ENCODE results near the gene NUDT16L1.

NUDT16L1 gene

GRCh38 chr16:4693296-4693955, at the start of gene NUDT16L1:
TSS of gene NUDT16L1 (plus strand) at chr16:4693562. CDS start at chr16:4693727, 165 bp downstream.
- peak; percentile 98 for DNase-seq

- DNase-seq, result no peak
These were observed 46.4 kb upstream of the NUDT16L1 start for GRCh38 chr16:4646773-4647643.

GRCh38 chr16:4647644-4647980, 45.8 kb upstream of the NUDT16L1 start:
- DNase-seq, result no peak

- no peak for DNase-seq
These were observed 44.4 kb upstream of the NUDT16L1 start for GRCh38 chr16:4648917-4649316.

GRCh38 chr16:4649744-4650442, 43.5 kb upstream of the NUDT16L1 start:
- DNase-seq, result no peak

- DNase-seq, result peak; percentile 89
These were observed 42.8 kb upstream of the NUDT16L1 start for GRCh38 chr16:4650443-4651074.

GRCh38 chr16:4651827-4652226, 41.5 kb upstream of the NUDT16L1 start:
- DNase-seq, result no peak

GRCh38 chr16:4652561-4652960, 40.8 kb upstream of the NUDT16L1 start:
- DNase-seq, result no peak

GRCh38 chr16:4654011-4654963, 39.1 kb upstream of the NUDT16L1 start:
- DNase-seq, result no peak

- DNase-seq, result no peak
These were observed 38.3 kb upstream of the NUDT16L1 start for GRCh38 chr16:4654964-4655590.

GRCh38 chr16:4655801-4656200, 37.6 kb upstream of the NUDT16L1 start:
- DNase-seq, result no peak

GRCh38 chr16:4656221-4656620, 37.1 kb upstream of the NUDT16L1 start:
- DNase-seq, result no peak

GRCh38 chr16:4656695-4657686, 36.4 kb upstream of the NUDT16L1 start:
- DNase-seq, result no peak

GRCh38 chr16:4659363-4660353, 33.7 kb upstream of the NUDT16L1 start:
- no peak for DNase-seq

GRCh38 chr16:4660454-4661007, 32.8 kb upstream of the NUDT16L1 start:
- peak; percentile 91 for DNase-seq

GRCh38 chr16:4661661-4662060, 31.7 kb upstream of the NUDT16L1 start:
- no peak for DNase-seq

- DNase-seq, result no peak
These were observed 29.9 kb upstream of the NUDT16L1 start for GRCh38 chr16:4663465-4663776.

GRCh38 chr16:4663777-4664465, 29.4 kb upstream of the NUDT16L1 start:
- no peak for DNase-seq
